ENCODE results near the gene MTUS2.

Gene MTUS2

GRCh38 chr13:29532821-29533220 is 712.7 kb downstream of the MTUS2 start:
- no peak for TF ChIP-seq CTCF (IDR thresholded peaks at IDR 0.05; ENCODE audit: low read depth, low read length)
- DNase-seq (ENCODE audit: extremely low read depth, low read depth), result no peak

GRCh38 chr13:29534083-29534482 is 713.9 kb downstream of the MTUS2 start:
- no peak for TF ChIP-seq CTCF (IDR thresholded peaks at IDR 0.05; ENCODE audit: low read depth, low read length)
- DNase-seq (ENCODE audit: extremely low read depth, low read depth), result no peak

GRCh38 chr13:29535663-29536655 is 715.8 kb downstream of the MTUS2 start:
- no peak for TF ChIP-seq CTCF (IDR thresholded peaks at IDR 0.05; ENCODE audit: low read depth, low read length)
- DNase-seq (ENCODE audit: extremely low read depth, low read depth), result no peak

- no peak for TF ChIP-seq CTCF (IDR thresholded peaks at IDR 0.05; ENCODE audit: low read depth, low read length)
Measured at GRCh38 chr13:29536853-29537252, 716.7 kb downstream of the MTUS2 start.

GRCh38 chr13:29537736-29538651 is 717.9 kb downstream of the MTUS2 start:
- no peak for TF ChIP-seq CTCF (IDR thresholded peaks at IDR 0.05; ENCODE audit: low read depth, low read length)
- no peak for DNase-seq (ENCODE audit: extremely low read depth, low read depth)

More at GRCh38 chr13:29536853-29537252, 716.7 kb downstream of the MTUS2 start:
- DNase-seq (ENCODE audit: extremely low read depth, low read depth), result no peak

GRCh38 chr13:29538652-29539040 is 718.5 kb downstream of the MTUS2 start:
- TF ChIP-seq CTCF (IDR thresholded peaks at IDR 0.05; ENCODE audit: low read depth, low read length), result no peak
- DNase-seq (ENCODE audit: extremely low read depth, low read depth), result no peak

Data from AG09319 (cell line).